D721Med (cell line): Measurements from ENCODE around the gene MECP2.
A peak's percentile ranks its signal among the peaks of the same experiment; 100 is the strongest.

ENCODE experiments used
- DNase-seq: peaks from one replicate; pipeline ENCODE4 v3.0.0; 2011; ENCODE audit warnings: low spot score; ENCODE audit not compliant: insufficient read length
- FAIRE-seq: peaks from 2 replicates; lab custom pipeline; 2011; peaks lifted over from hg19 to GRCh38; lab: Jason Lieb, UNC
- CTCF ChIP-seq: IDR thresholded peaks from 2 replicates; pipeline ENCODE4 v1.5.1; 2012; ENCODE audit warnings: mild to moderate bottlenecking, control low read depth; ENCODE audit not compliant: insufficient read depth; ENCODE audit errors: missing control alignments

The MECP2 gene

GRCh38 chrX:153972368-153973126 is 125.0 kb downstream of the MECP2 start, which contains the start of gene TMEM187:
TSS of gene TMEM187 (plus strand) at chrX:153972754. CDS start at chrX:153982063, 9,309 bp downstream.
- no peak for TF ChIP-seq CTCF
- DNase-seq (peak; percentile 74), FAIRE-seq (no peak)
